Measurements from ENCODE around the gene PDE11A.
A peak's percentile ranks its signal among the peaks of the same experiment; 100 is the strongest.

PDE11A gene

GRCh38 chr2:177929662-177930522 is 142.7 kb downstream of the PDE11A start:
- DNase-seq (ENCODE audit: low spot score), result no peak
- no peak for FAIRE-seq

GRCh38 chr2:177923323-177923722 is 149.3 kb downstream of the PDE11A start:
- DNase-seq (ENCODE audit: low spot score) (no peak), FAIRE-seq (no peak)

- DNase-seq (ENCODE audit: low spot score), result no peak
- FAIRE-seq, result no peak
Measured at GRCh38 chr2:177921726-177922125, 150.9 kb downstream of the PDE11A start.

GRCh38 chr2:177917169-177917568 is 155.4 kb downstream of the PDE11A start:
- DNase-seq (ENCODE audit: low spot score) (no peak), FAIRE-seq (no peak)

- DNase-seq (ENCODE audit: low spot score) (no peak), FAIRE-seq (no peak)
Measured at GRCh38 chr2:177916342-177916741, 156.2 kb downstream of the PDE11A start.

GRCh38 chr2:177914247-177914646 is 158.3 kb downstream of the PDE11A start:
- FAIRE-seq, result no peak

GRCh38 chr2:177909962-177910361 is 162.6 kb downstream of the PDE11A start:
- FAIRE-seq (no peak), DNase-seq (ENCODE audit: low spot score) (no peak)

More at GRCh38 chr2:177914247-177914646, 158.3 kb downstream of the PDE11A start:
- DNase-seq (ENCODE audit: low spot score), result no peak

GRCh38 chr2:177908824-177909223 is 163.8 kb downstream of the PDE11A start:
- FAIRE-seq (no peak), DNase-seq (ENCODE audit: low spot score) (no peak)

GRCh38 chr2:177908182-177908581 is 164.4 kb downstream of the PDE11A start:
- DNase-seq (ENCODE audit: low spot score), result no peak
- no peak for FAIRE-seq

GRCh38 chr2:177906041-177906718 is 166.4 kb downstream of the PDE11A start:
- FAIRE-seq (peak; percentile 30), DNase-seq (ENCODE audit: low spot score) (peak; percentile 80)

GRCh38 chr2:177905640-177906039 is 166.9 kb downstream of the PDE11A start:
- FAIRE-seq, result no peak

GRCh38 chr2:177902395-177903163 is 170.0 kb downstream of the PDE11A start:
- FAIRE-seq, result no peak

More at GRCh38 chr2:177905640-177906039, 166.9 kb downstream of the PDE11A start:
- no peak for DNase-seq (ENCODE audit: low spot score)

GRCh38 chr2:177900082-177900481 is 172.5 kb downstream of the PDE11A start:
- DNase-seq (ENCODE audit: low spot score), result no peak
- FAIRE-seq, result no peak

More at GRCh38 chr2:177902395-177903163, 170.0 kb downstream of the PDE11A start:
- DNase-seq (ENCODE audit: low spot score), result no peak

- no peak for DNase-seq (ENCODE audit: low spot score)
- no peak for FAIRE-seq
Measured at GRCh38 chr2:177897278-177897677, 175.3 kb downstream of the PDE11A start.

- DNase-seq (ENCODE audit: low spot score) (no peak), FAIRE-seq (no peak)
Measured at GRCh38 chr2:177896587-177896986, 176.0 kb downstream of the PDE11A start.

GRCh38 chr2:177894546-177894945 is 178.0 kb downstream of the PDE11A start:
- no peak for FAIRE-seq
- DNase-seq (ENCODE audit: low spot score), result no peak

GRCh38 chr2:177893880-177894279 is 178.7 kb downstream of the PDE11A start:
- FAIRE-seq, result no peak
- DNase-seq (ENCODE audit: low spot score), result no peak

GRCh38 chr2:177891533-177891932 is 181.0 kb downstream of the PDE11A start:
- no peak for FAIRE-seq

GRCh38 chr2:177889818-177890460 is 182.6 kb downstream of the PDE11A start:
- DNase-seq (ENCODE audit: low spot score), result no peak

More at GRCh38 chr2:177891533-177891932, 181.0 kb downstream of the PDE11A start:
- DNase-seq (ENCODE audit: low spot score), result no peak

GRCh38 chr2:177888581-177888980 is 184.0 kb downstream of the PDE11A start:
- no peak for DNase-seq (ENCODE audit: low spot score)
- FAIRE-seq, result no peak

More at GRCh38 chr2:177889818-177890460, 182.6 kb downstream of the PDE11A start:
- FAIRE-seq, result no peak

GRCh38 chr2:177887722-177888121 is 184.9 kb downstream of the PDE11A start:
- FAIRE-seq, result no peak
- no peak for DNase-seq (ENCODE audit: low spot score)
